HG03108 (cell line): ENCODE measurements around the gene WDR35.
"Not testable (repeated sequence)": the region's sequence is repeated elsewhere in the genome, so short reads cannot be mapped to it uniquely, and the experiment has no call there.

Experiments used
- ATAC-seq: cut with Tn5 transposase; IDR thresholded peaks from one replicate; pipeline ENCODE4 v1.9.1; 2021; ENCODE audit warnings: moderate library complexity; ENCODE audit not compliant: unreplicated experiment

Gene WDR35

GRCh38 chr2:19942199-19942598 is 47.7 kb downstream of the WDR35 start:
- ATAC-seq, result no peak

GRCh38 chr2:19937004-19937403 is 52.9 kb downstream of the WDR35 start:
- no peak for ATAC-seq

GRCh38 chr2:19936203-19936602 is 53.7 kb downstream of the WDR35 start:
- no peak for ATAC-seq

GRCh38 chr2:19933351-19933981 is 56.4 kb downstream of the WDR35 start:
- peak; percentile 86 for ATAC-seq

DNA sequence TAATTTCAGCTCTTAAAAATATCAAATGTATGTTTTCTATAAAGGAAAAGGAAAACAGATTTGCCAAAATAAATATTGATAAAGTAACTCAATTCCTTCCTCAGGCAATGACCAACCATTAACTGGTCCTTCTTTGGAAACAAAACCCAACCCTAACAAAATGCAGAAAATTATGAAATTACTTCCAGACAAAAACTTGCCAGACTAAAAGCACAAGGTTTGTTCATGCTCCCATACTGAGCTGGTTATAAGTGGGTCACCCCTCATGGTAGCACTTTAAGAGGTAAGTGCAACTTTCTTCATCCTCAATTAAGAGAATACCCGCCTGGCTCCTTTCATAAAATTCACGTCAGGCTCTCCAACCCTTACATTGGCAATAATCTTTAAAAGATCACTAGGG is 57.0 kb downstream of the WDR35 start:
- ATAC-seq, result peak; percentile 21

DNA sequence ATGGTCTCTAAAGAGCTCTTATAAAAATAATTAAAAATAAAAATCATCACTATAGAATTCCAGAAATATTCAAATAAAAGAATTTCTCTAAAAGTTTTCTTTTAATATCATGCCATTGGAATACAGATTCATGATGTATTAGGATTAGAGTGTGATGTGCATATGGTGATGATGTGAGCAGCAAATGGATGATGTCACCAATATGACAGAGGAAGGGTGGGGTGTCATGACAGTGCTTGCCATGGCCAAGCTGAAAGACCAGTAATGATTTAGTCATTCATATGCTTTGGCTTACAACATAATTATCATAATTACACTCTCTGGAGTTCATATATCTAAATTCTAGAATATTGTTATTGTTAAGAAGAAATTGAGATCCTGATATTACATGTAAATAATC is 60.7 kb downstream of the WDR35 start:
- no peak for ATAC-seq

GRCh38 chr2:19927816-19928215 is 62.1 kb downstream of the WDR35 start:
- ATAC-seq, result not testable (repeated sequence)

- ATAC-seq, result not testable (repeated sequence)
Observed at GRCh38 chr2:19924526-19924925, 65.4 kb downstream of the WDR35 start.

DNA sequence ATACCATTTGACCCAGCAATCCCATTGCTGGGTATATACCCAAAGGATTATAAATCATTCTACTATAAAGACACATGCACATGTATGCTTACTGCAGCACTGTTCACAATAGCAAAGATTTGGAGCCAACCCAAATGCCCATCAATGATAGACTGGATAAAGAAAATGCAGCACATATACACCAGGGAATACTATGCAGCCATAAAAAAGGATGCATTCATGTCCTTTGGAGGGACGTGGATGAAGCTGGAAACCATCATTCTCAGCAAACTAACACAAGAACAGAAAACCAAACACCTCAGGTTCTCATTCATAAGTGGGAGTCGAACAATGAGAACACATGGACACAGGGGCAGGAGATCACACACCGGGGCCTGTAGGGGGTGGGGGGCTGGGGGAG is 67.7 kb downstream of the WDR35 start:
- ATAC-seq, result not testable (repeated sequence)

- no peak for ATAC-seq
Observed at GRCh38 chr2:19916385-19916950, 73.4 kb downstream of the WDR35 start.

- no peak for ATAC-seq
Observed at GRCh38 chr2:19914266-19914975, 75.5 kb downstream of the WDR35 start.

DNA sequence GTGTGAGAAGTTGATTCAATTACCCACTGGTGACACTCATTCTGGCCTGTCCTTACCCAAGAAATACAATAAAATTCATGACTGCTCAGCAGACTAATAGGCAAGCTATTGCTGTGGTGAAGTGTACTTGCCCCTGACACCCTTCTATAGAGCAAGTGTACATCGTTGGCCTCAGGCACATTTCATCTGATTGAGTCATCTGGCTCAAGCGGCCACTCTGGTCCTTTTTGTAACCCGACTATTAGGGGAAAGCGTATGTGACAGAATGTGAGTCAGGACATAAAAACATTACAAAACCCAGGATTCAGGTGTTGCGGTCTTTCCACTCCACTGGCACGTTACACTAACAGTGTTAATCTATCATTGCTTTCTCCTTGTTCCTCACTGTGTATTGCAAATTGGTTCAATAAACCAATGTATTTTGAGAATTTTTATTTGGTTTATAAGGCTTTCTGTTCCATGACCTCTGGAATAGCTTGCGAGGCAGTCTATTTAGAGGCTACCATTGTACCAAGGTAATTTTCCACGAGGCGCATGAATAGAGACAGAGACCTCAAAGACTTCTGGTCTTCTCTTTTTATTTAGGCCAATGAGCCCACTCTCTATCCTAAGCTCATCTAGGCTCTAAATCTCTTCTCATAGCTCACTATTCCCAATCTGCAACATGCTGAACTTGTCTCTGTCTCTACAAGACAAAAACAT is 77.9 kb downstream of the WDR35 start:
- ATAC-seq, result no peak

DNA sequence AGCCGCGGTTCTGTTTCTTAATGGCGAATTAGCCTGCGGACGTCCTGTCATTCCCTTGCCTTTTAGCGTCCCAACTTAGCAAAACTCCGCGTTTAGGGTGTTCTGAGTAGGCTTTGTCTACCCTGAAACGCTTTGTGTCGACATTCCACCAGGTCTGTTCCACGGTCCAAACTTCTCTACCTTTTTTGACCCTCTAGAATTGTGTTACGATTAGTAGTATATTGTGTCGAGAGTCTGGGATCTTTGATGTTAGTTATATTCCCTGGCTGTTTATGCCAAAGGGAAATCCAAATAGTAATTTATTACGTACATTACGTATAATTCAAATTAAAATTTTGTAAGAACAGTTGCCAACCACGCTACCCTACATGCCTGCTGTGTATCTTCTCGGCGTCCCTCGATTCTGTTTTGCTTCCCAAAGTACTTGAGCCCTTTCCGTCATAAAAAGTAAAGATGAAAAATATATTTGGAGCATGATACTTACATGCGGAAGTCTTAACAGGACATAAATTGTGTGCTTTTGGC is 87.6 kb downstream of the WDR35 start:
- no peak for ATAC-seq

DNA sequence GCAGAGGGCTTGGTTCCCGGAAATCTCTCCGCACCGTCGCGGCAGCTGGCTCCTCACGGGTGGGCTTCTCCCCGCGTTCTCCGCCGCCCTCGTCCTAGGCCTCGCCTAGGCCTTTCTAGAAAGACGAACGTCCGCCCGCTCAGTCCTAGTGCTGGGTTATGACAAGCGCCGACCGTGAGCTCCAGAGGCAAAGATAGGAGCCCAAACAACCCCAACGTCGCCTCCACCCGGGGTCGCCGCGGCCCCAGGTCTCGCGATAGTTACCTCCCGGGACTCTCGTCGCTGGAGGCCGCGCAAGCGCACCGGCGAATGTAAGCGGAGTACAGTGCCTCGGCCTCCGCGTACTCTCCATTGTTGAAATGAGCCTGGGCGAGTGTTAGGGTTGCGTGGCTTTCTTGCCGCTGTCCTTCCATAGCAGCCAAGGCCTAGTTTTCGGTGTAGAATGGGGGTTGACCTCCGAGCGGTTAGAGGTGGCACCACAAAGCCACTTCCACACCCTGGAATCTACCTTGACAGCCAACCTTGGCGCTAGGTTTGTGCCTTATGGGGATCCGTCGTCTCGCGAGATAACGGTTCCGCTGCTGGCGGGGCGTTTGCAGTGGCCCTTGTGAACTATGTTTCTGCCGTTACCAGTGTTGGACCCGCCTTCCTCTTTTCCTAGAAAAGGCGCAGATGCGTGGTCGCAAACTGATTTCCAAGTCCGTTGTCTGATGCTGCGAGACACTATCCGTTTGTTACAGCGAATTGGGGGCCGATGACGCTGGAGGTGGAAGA is 88.3 kb downstream of the WDR35 start, which contains the start of gene TTC32:
TSS of gene TTC32 (minus strand) at position 542 of the 774 bp plus-strand sequence. CDS start at position 413, 129 bp downstream.
- peak; percentile 85 for ATAC-seq

DNA sequence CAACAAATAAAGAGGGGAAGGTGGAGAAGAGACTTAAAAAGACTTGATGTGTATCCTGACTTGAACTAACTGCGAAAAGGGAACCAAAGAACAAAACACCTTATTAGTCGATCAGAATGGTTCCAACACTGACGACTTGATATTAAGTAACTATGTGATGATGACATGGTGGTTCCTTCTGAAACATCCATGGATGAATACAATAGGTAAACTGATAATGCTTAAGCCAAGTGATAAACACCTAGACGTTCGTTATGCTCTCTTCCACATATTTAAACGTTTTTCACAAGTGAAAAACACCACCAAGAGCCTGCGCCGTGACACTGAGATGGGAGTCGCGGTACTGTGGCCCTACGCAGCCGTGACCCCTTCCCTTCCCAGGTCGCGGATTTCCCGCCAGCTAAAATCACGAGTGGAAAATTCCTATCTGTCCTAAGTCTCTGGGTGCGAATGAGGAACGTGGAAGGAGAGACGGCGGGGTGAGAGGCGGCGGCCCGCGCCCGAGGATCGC is 88.9 kb downstream of the WDR35 start:
- peak; percentile 5 for ATAC-seq

DNA sequence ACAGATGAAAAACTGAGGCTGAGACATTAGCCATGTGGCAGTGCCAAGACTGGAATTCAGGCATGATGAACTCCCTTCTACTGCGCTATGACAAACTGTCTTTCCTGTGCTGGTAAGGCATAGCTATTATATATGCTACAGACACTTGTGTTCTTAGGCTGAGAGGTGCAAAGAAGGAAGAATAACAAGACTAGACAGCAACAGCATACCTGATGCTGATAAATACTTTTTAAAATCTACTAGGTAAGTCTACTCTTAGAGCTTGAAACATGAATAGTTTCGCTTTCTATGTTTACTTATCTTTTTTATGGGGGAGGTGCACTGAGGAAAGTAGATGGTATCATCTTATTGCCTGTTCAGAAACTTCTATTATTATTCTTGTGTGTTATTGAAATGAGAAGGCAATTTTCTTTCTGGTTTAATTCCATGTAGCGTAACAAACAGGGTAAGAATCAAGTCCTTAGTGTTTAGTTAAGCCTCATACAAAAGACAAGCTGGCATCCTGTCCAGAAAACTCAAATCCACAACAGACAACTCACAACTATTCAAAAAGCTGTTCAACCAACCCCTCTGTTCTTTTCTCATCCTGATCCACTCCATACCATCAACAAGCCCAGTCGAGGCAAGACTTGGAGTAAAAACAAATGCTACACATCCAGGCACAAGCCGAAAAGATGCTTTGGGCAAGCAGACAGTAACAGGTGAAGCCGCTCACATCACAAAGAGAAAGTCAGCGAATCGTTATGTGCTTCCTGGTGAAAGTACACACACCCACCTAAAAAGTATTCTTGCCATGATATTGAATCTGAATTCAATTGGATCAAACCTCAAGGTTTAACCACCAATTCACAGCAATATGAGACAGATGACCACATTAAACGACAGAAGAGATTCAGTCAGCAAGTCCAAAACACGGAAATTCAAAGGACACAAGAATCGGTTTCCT is 89.6 kb downstream of the WDR35 start:
- ATAC-seq, result no peak

DNA sequence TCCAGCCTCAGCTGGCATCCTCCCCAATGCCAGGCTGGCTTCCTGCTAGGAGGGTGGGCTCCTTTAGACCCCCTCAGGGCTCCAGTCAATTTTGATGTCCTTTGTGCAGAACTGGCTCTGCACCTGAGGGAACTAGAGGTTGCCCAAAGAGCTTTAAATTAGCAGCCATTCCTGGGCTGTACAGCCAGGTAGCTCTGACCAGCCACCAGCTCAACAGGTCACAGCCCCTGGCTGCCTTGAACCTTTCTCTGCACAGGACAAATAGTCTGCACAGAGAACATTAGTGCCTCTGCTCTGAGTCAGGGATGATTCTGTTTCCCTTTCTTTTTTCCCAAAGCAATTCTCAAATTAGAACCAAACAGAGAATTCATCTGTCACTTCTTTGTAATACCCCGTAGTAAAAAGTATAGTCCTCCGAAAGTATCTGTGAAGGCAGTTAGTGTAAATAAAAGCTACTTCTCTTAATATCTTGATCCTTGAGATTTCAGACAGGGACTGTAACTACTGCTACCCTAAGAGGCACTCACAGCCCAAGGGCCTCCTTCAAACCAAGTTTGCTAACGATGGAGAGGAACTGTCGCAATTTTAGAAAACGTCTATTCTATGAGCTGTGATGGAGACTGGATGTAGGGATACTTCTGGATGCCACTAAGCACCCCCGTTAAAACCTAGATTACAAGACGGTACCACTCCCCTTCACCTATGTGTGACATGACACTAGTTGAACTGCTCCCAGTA is 91.1 kb downstream of the WDR35 start:
- ATAC-seq, result no peak

DNA sequence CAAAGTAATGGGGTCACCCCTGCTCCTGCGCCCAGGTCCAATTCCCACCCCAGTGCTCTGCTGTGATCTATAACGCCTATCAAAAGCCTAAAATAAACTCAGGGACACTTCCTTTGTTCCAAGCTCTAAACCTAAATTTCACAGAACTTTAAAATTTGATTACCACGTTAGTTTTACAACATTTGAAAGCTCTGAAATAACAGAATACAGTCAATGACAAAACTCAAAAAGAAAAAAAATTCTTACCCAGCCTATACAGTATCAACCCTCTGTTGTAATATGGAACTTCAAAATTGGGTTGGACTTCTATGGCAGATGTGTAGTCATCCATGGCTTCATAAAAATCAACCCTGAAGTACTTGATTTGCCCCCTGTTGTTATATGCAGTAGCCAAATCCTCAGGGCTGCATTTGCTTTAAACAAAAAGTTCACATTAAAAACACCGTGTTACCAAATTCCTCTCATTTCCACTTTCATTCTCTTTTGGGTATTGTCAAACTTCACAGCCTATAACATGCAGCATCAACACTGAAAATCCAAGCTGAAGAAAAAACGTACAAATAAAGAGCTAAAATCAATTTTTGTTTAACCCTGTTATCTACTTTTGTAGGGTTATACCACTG is 92.2 kb downstream of the WDR35 start:
- no peak for ATAC-seq
